K562 (cell line): ENCODE measurements around the gene ADAM8. TPM values are rescaled to one million over a fixed set of nuclear protein-coding genes. Genes with fewer than 3 reads are reported as not detected.
A peak's percentile ranks its signal among the peaks of the same experiment; 100 is the strongest.

Source experiments
- ATAC-seq: fragments of 200-7000 bp; cut with Tn5 transposase; 3 replicates; pipeline ENCODE4 v1.9.1; 2020; ENCODE audit warnings: moderate library complexity
- BruUV-seq: library from RNA; stranded (reverse); fragments of 400-500 nt; replicated peaks from 2 replicates; lab custom pipeline; 2021; lab: Mats Ljungman, UMichigan
- CTCF ChIA-PET: fragments of 300-600 bp; formaldehyde crosslinking; extraction: SDS; loops from one replicate; lab custom pipeline; 2021; ENCODE audit warnings: low intra/inter-chr PET ratio; lab: Yijun Ruan, JAX
- POLR2A ChIA-PET: fragments of 300-600, 350-650 bp; sonication (Branson Sonifier 250); formaldehyde crosslinking; extraction: SDS; loops from one replicate; lab custom pipeline; 2021; ENCODE audit warnings: antibody characterized with exemption, inconsistent platforms; lab: Yijun Ruan, JAX
- DNase-seq, 4 experiments: peaks; one replicate each; pipeline versions ENCODE4 v3.0.0 to v3.0.0-alpha.2; 2011 to 2018; ENCODE audit warnings: low spot score in 3 of 4, mixed read lengths in 3 of 4; ENCODE audit errors: extremely low read depth in 1 of 4
- FAIRE-seq: peaks from 2 replicates; lab custom pipeline; 2011; peaks lifted over from hg19 to GRCh38; lab: Jason Lieb, UNC
- H2AFZ ChIP-seq: 2 replicates; pipeline ENCODE4 v1.6.0; 2011; ENCODE audit warnings: low read depth, low read length, control low read depth, inconsistent platforms
- H3K27ac ChIP-seq: fragments of 200-600 bp; 3 replicates; pipeline ENCODE4 v1.8.0; 2011; ENCODE audit warnings: low read depth, mild to moderate bottlenecking, control low read depth, inconsistent platforms, low read length, moderate library complexity, mixed read lengths; ENCODE audit errors: extremely low read depth
- H3K27me3 ChIP-seq, 2 experiments: fragments of 300-600 bp in 1 of 2; 2 replicates in 1 of 2; 3 replicates in 1 of 2; pipeline versions ENCODE4 v1.6.0 to v1.8.0; 2011; ENCODE audit warnings: inconsistent platforms in 2 of 2, low read length in 2 of 2, mild to moderate bottlenecking in 1 of 2, mixed read lengths in 1 of 2, moderate library complexity in 1 of 2; ENCODE audit not compliant: control insufficient read depth in 2 of 2, insufficient read depth in 2 of 2
- H3K36me3 ChIP-seq: fragments of 300-600 bp; 3 replicates; pipeline ENCODE4 v1.8.0; 2011; ENCODE audit warnings: mild to moderate bottlenecking, low read length, inconsistent platforms; ENCODE audit not compliant: control insufficient read depth, insufficient read depth
- H3K4me1 ChIP-seq, 2 experiments: fragments of 200-600 bp in 1 of 2; replicated peaks in 1 of 2; 2 replicates in 1 of 2; 3 replicates in 1 of 2; pipeline versions ENCODE4 v1.5.1 to v1.8.0; 2011; ENCODE audit warnings: inconsistent platforms in 2 of 2, low read length in 2 of 2, mild to moderate bottlenecking in 1 of 2, mixed read lengths in 1 of 2, moderate library complexity in 1 of 2; ENCODE audit not compliant: control insufficient read depth in 2 of 2, insufficient read depth in 2 of 2
- H3K4me2 ChIP-seq: 2 replicates; pipeline ENCODE4 v1.6.1; 2011; ENCODE audit warnings: low read length, control low read depth, inconsistent platforms, mixed read lengths; ENCODE audit not compliant: insufficient read depth
- H3K4me3 ChIP-seq: fragments of 200-600 bp; sonication (generic), shearing (Covaris generic); 2 replicates; pipeline ENCODE4 v1.5.1; 2016; ENCODE audit warnings: control low read depth, inconsistent platforms
- H3K79me2 ChIP-seq: fragments of 200-600 bp; 3 replicates; pipeline ENCODE4 v1.8.0; 2011; ENCODE audit warnings: low read length, inconsistent platforms; ENCODE audit not compliant: control insufficient read depth, insufficient read depth
- H3K9ac ChIP-seq, 2 experiments: 2 replicates each; pipeline versions ENCODE4 v1.6.0 to v1.6.1; 2011; ENCODE audit warnings: low read depth in 2 of 2, low read length in 2 of 2, control low read depth in 1 of 2, inconsistent platforms in 1 of 2, mild to moderate bottlenecking in 1 of 2, mixed read lengths in 1 of 2; ENCODE audit not compliant: insufficient read depth in 1 of 2
- H3K9me1 ChIP-seq: one replicate; pipeline ENCODE4 v1.6.0; 2011; ENCODE audit warnings: inconsistent platforms, mild to moderate bottlenecking, low read length, moderate library complexity; ENCODE audit not compliant: control insufficient read depth, insufficient read depth
- H3K9me3 ChIP-seq: replicated peaks from 2 replicates; pipeline ENCODE4 v1.5.1; 2011; ENCODE audit warnings: low read depth, low read length, inconsistent platforms; ENCODE audit not compliant: control insufficient read depth, insufficient read depth
- H4K20me1 ChIP-seq: replicated peaks from 2 replicates; pipeline ENCODE4 v1.6.1; 2011; ENCODE audit warnings: low read length, inconsistent platforms, mixed read lengths; ENCODE audit not compliant: control insufficient read depth, insufficient read depth
- ATF6 ChIP-seq: sonication (generic); formaldehyde crosslinking; IDR thresholded peaks from 2 replicates; pipeline ENCODE4 v1.4.0; 2020; ENCODE audit warnings: mild to moderate bottlenecking, missing genetic modification reagents
- CBX5 ChIP-seq: IDR thresholded peaks from 2 replicates; pipeline ENCODE4 v1.6.1; 2014; ENCODE audit warnings: low read depth, borderline replicate concordance
- GTF2B ChIP-seq: IDR thresholded peaks from 2 replicates; pipeline ENCODE4 v1.6.1; 2011; ENCODE audit not compliant: insufficient read length; ENCODE audit errors: extremely low read depth
- HDAC3 ChIP-seq: fragments of 450-650 bp; IDR thresholded peaks from 2 replicates; pipeline ENCODE4 v1.6.1; 2018; ENCODE audit warnings: borderline replicate concordance, mild to moderate bottlenecking, moderate library complexity; ENCODE audit not compliant: partially characterized antibody
- LEF1 ChIP-seq: fragments of 450-650 bp; IDR thresholded peaks from 2 replicates; pipeline ENCODE4 v1.6.1; 2016; ENCODE audit warnings: mild to moderate bottlenecking
- MEIS2 ChIP-seq: fragments of 450-650 bp; IDR thresholded peaks from 2 replicates; pipeline ENCODE4 v1.6.1; 2014; ENCODE audit warnings: mild to moderate bottlenecking; ENCODE audit not compliant: partially characterized antibody
- NCOA2 ChIP-seq, 2 experiments: fragments of 450-650 bp; IDR thresholded peaks; 2 replicates each; pipeline ENCODE4 v1.6.1; 2018; ENCODE audit warnings: mild to moderate bottlenecking in 2 of 2, moderate library complexity in 1 of 2; ENCODE audit not compliant: partially characterized antibody in 2 of 2
- OTX1 ChIP-seq: fragments of 450-650 bp; formaldehyde crosslinking; IDR thresholded peaks from 2 replicates; pipeline ENCODE4 v1.4.0; 2022; ENCODE audit warnings: mild to moderate bottlenecking
- PKNOX1 ChIP-seq: fragments of 450-650 bp; IDR thresholded peaks from 2 replicates; pipeline ENCODE4 v1.6.1; 2016
- RNF2 ChIP-seq: sonication (generic); IDR thresholded peaks from 2 replicates; pipeline ENCODE4 v1.6.1; 2016
- SRSF7 ChIP-seq: fragments of 200-400 bp; formaldehyde crosslinking; optimal IDR thresholded peaks from 2 replicates; pipeline ENCODE3; 2017; ENCODE audit warnings: mild to moderate bottlenecking, low read depth, low read length
- YY1 ChIP-seq, 3 experiments: IDR thresholded peaks; 2 replicates each; pipeline ENCODE4 v1.6.1; 2011; ENCODE audit warnings: low read length in 2 of 3, mild to moderate bottlenecking in 2 of 3, moderate library complexity in 2 of 3, borderline replicate concordance in 1 of 3, control low read depth in 1 of 3, low read depth in 1 of 3; ENCODE audit not compliant: insufficient read depth in 3 of 3, insufficient replicate concordance in 2 of 3, control insufficient read depth in 1 of 3, insufficient read length in 1 of 3; ENCODE audit errors: extremely low read depth in 1 of 3
- ZBTB8A ChIP-seq: fragments of 450-650 bp; IDR thresholded peaks from 2 replicates; pipeline ENCODE4 v1.6.1; 2018; ENCODE audit warnings: mild to moderate bottlenecking, moderate library complexity; ENCODE audit not compliant: partially characterized antibody
- ZNF217 ChIP-seq: sonication (generic); formaldehyde crosslinking; IDR thresholded peaks from 2 replicates; pipeline ENCODE4 v1.8.0; 2022; ENCODE audit warnings: mild to moderate bottlenecking, missing genetic modification reagents
- ZNF589 ChIP-seq: fragments of 200-800 bp; sonication (Bioruptor generic); IDR thresholded peaks from 2 replicates; pipeline ENCODE4 v1.6.1; 2016; ENCODE audit warnings: low read depth, missing genetic modification characterization, missing compliant biosample characterization
- ZNF740 ChIP-seq, 3 experiments: fragments of 200-800 bp in 1 of 3; sonication (Bioruptor generic) in 1 of 3; sonication (generic) in 1 of 3; formaldehyde crosslinking in 1 of 3; IDR thresholded peaks; 2 replicates each; pipeline versions ENCODE4 v1.6.1 to v1.8.0; 2016 to 2022; ENCODE audit warnings: mild to moderate bottlenecking in 2 of 3, missing compliant biosample characterization in 2 of 3, missing genetic modification characterization in 2 of 3, missing genetic modification reagents in 1 of 3
- WGBS: fragments of 100-300 bp; shearing (Covaris generic); methylation state at CpG from one replicate; pipeline ENCODE4 v1.1.6; 2016; ENCODE audit warnings: low coverage, mixed read lengths; ENCODE audit not compliant: insufficient coverage; ENCODE audit errors: missing lambda C conversion rate; 5-methylcytosine and 5-hydroxymethylcytosine counted together
- in situ Hi-C: fragments of 300-500 bp; cut with MboI; formaldehyde crosslinking; loops from 4 replicates; pipeline ENCODE4 v1.15.0; 2018; ENCODE audit warnings: inconsistent platforms, mixed read lengths
- intact Hi-C: fragments of 100-400 bp; cut with micrococcal nuclease; formaldehyde crosslinking; loops from 2 replicates; pipeline ENCODE4 v1.14.2; 2022
- polyA plus RNA-seq, 8 experiments: library from polyadenylated mRNA; depleted of rRNA in 4 of 8; stranded (reverse) in 5 of 8; unstranded in 3 of 8; fragments of >200 nt; fragmentation: Nextera tagmentation in 2 of 8; fragmentation: Illumina TruSeq in 1 of 8; extraction: Ambion mirVana in 2 of 8; extraction: Trizol in 1 of 8; gene quantifications; 2 replicates each; pipeline versions ENCODE4 v1.2.1 to v1.2.3, GENCODE V29; 2011 to 2014; ENCODE audit warnings: inconsistent platforms in 1 of 8, missing spikeins in 1 of 8
- total RNA-seq, 7 experiments: library from RNA; depleted of rRNA in 6 of 7; stranded (reverse); fragments of >200 nt in 6 of 7; fragmentation: Illumina TruSeq in 2 of 7; extraction: Trizol in 2 of 7; gene quantifications; 2 replicates each; pipeline versions ENCODE4 v1.2.1 to v1.2.3, GENCODE V29; 2011 to 2021; ENCODE audit warnings: low replicate concordance in 1 of 7

The ADAM8 gene
- total and polyA plus RNA-seq, 9 of the 15 experiments (the other 6 are each of a cell fraction or from before 2014, with no cell fraction given), result 0.07 to 7.0 (median 1.1) TPM

- FAIRE-seq (peak; percentile 86), DNase-seq (peak; percentile 57 to 75 (median 67)), ATAC-seq (peak; percentile 93)
- CTCF ChIA-PET, result interaction anchor here (0.6 kb wide), 1 partner anchor 24 kb away, joined by 4 read pairs; no protein-coding TSS in a partner anchor
- Histone ChIP-seq H3K4me2 (peak overlapping the region; percentile 72), H3K27ac (peak overlapping the region; percentile 65), H3K4me1 (peaks cover 12 to 46% of the 10 kb centered on the region in 2 experiments), H3K27me3 (no peaks in the 10 kb centered on the region), H3K36me3 (no peaks in the 10 kb centered on the region), H3K9ac (peak overlapping the region; percentile 54 to 90; a peak in 3 of 4 replicates), H4K20me1 (no peaks in the 10 kb centered on the region), H3K79me2 (no peaks in the 10 kb centered on the region), H3K9me1 (no peaks in the 10 kb centered on the region), H3K4me3 (no peak overlapping the region), H3K9me3 (no peaks in the 10 kb centered on the region), H2AFZ (peak overlapping the region; percentile 84)
- BruUV-seq, result no TSS peak
- intact Hi-C loops, result no loop called here
- in situ Hi-C loops, result no loop called here
- WGBS, result 26% methylated on average over 11 of the region's 25 CpGs
- POLR2A ChIA-PET, result interaction anchor here (0.6 to 0.9 kb wide), 4 partner anchors 36 to 75 kb away, joined by 3 read pairs; no protein-coding TSS in a partner anchor
- 0 out of 2 replicates have a peak, but pooled peaks have one; percentile 32 for TF ChIP-seq LEF1
- TF ChIP-seq HDAC3, result no peak
- TF ChIP-seq ZBTB8A, result no peak
- no peak for TF ChIP-seq YY1 (IDR thresholded peaks at IDR 0.05; ENCODE audit: borderline replicate concordance in 1 of 3, control insufficient read depth in 1 of 3, extremely low read depth in 1 of 3, insufficient read depth in 3 of 3, insufficient read length in 1 of 3, insufficient replicate concordance in 2 of 3, low read depth in 1 of 3, low read length in 2 of 3)
- TF ChIP-seq GTF2B, result no peak
- TF ChIP-seq SRSF7, result no peak
- no peak for TF ChIP-seq OTX1
- TF ChIP-seq ZNF740 (CRISPR knock-in tag; IDR thresholded peaks at IDR 0.05), result no peak
- TF ChIP-seq ZNF740 (tag; IDR thresholded peaks at IDR 0.05), result no peak
- no peak for TF ChIP-seq ATF6 (CRISPR knock-in tag)
- TF ChIP-seq RNF2, result 0 out of 2 replicates have a peak, but pooled peaks have one; percentile 26
- TF ChIP-seq MEIS2, result peak; percentile 15
- no peak for TF ChIP-seq NCOA2 (IDR thresholded peaks at IDR 0.05; ENCODE audit: partially characterized antibody in 2 of 2)
- TF ChIP-seq PKNOX1, result no peak
- TF ChIP-seq CBX5, result no peak
- TF ChIP-seq ZNF589 (CRISPR knock-in tag), result 0 out of 2 replicates have a peak, but pooled peaks have one; percentile 40
- no peak for TF ChIP-seq ZNF217 (CRISPR knock-in tag)
These were observed 51.8 kb downstream of the ADAM8 start for GRCh38 chr10:133224756-133225372.
